ENCODE measurements around the gene DNAJA2.
A peak's percentile ranks its signal among the peaks of the same experiment; 100 is the strongest.
"Not testable (repeated sequence)": the region's sequence is repeated elsewhere in the genome, so short reads cannot be mapped to it uniquely, and the experiment has no call there.

The DNAJA2 gene

GRCh38 chr16:46973207-46973995, at the start of gene DNAJA2:
Gene DNAJA2 (minus strand): TSS chr16:46973674. CDS start chr16:46973572, 102 bp downstream.
- peak; percentile 93 for DNase-seq

GRCh38 chr16:47019568-47019967, 46.1 kb upstream of the DNAJA2 start:
- DNase-seq, result no peak

- peak; percentile 39 for DNase-seq
Observed at GRCh38 chr16:47018223-47018891, 44.9 kb upstream of the DNAJA2 start.

- DNase-seq, result no peak
Observed at GRCh38 chr16:47017636-47018035, 44.2 kb upstream of the DNAJA2 start.

GRCh38 chr16:47016700-47017133, 43.2 kb upstream of the DNAJA2 start:
- DNase-seq, result no peak

GRCh38 chr16:47013910-47014309, 40.4 kb upstream of the DNAJA2 start:
- no peak for DNase-seq

GRCh38 chr16:47013172-47013571, 39.7 kb upstream of the DNAJA2 start:
- DNase-seq, result no peak

GRCh38 chr16:47010812-47011211, 37.3 kb upstream of the DNAJA2 start:
- not testable (repeated sequence) for DNase-seq

GRCh38 chr16:47008612-47009011, 35.1 kb upstream of the DNAJA2 start:
- DNase-seq, result no peak

GRCh38 chr16:47008174-47008573, 34.7 kb upstream of the DNAJA2 start:
- DNase-seq, result no peak

GRCh38 chr16:47004652-47005051, 31.2 kb upstream of the DNAJA2 start:
- no peak for DNase-seq

- not testable (repeated sequence) for DNase-seq
Observed at GRCh38 chr16:47000066-47000465, 26.6 kb upstream of the DNAJA2 start.

GRCh38 chr16:46997844-46998243, 24.4 kb upstream of the DNAJA2 start:
- DNase-seq, result no peak

- DNase-seq, result no peak
Observed at GRCh38 chr16:46996952-46997458, 23.5 kb upstream of the DNAJA2 start.

GRCh38 chr16:46996391-46996790, 22.9 kb upstream of the DNAJA2 start:
- DNase-seq, result no peak

- no peak for DNase-seq
Observed at GRCh38 chr16:46991729-46992704, 18.5 kb upstream of the DNAJA2 start.

GRCh38 chr16:46986896-46987295, 13.4 kb upstream of the DNAJA2 start:
- no peak for DNase-seq

GRCh38 chr16:46986438-46986837, 13.0 kb upstream of the DNAJA2 start:
- no peak for DNase-seq

- no peak for DNase-seq
Observed at GRCh38 chr16:46982335-46982734, 8.9 kb upstream of the DNAJA2 start.

GRCh38 chr16:46980926-46981325, 7.5 kb upstream of the DNAJA2 start:
- no peak for DNase-seq

- no peak for DNase-seq
Observed at GRCh38 chr16:46976550-46976949, 3.1 kb upstream of the DNAJA2 start.

- DNase-seq, result no peak
Observed at GRCh38 chr16:46975908-46976470, 2.5 kb upstream of the DNAJA2 start.

- no peak for DNase-seq
Observed at GRCh38 chr16:46975165-46975564, 1.7 kb upstream of the DNAJA2 start.
